Transverse colon (tissue), 4 donors: ENCODE measurements around the gene ATP8B4. TPM values are rescaled to one million over a fixed set of nuclear protein-coding genes. Genes with fewer than 3 reads are reported as not detected.
"Not testable (repeated sequence)": the region's sequence is repeated elsewhere in the genome, so short reads cannot be mapped to it uniquely, and the experiment has no call there.

Experiments used
- DNase-seq: peaks from one replicate; pipeline ENCODE4 v3.0.0-alpha.2; 2019
- H3K27ac ChIP-seq, 4 donors: fragments of 200-600 bp; sonication (generic); 2 replicates each; pipeline ENCODE4 v1.5.1; 2016 to 2018; ENCODE audit warnings: inconsistent platforms in 4 of 4
- H3K27me3 ChIP-seq: fragments of 200-600 bp; sonication (generic); 2 replicates; pipeline ENCODE4 v1.5.1; 2017; ENCODE audit warnings: inconsistent platforms
- H3K36me3 ChIP-seq, 4 donors: fragments of 200-600 bp; sonication (generic); 2 replicates each; pipeline ENCODE4 v1.5.1; 2017 to 2019; ENCODE audit warnings: inconsistent platforms in 4 of 4
- H3K4me1 ChIP-seq, 4 donors: fragments of 200-600 bp; sonication (generic); 2 replicates each; pipeline ENCODE4 v1.5.1; 2017 to 2020; ENCODE audit warnings: inconsistent platforms in 4 of 4
- H3K4me3 ChIP-seq, 4 donors: fragments of 200-600 bp; sonication (generic); 1 replicate in 1 of 4; 2 replicates in 3 of 4; pipeline versions ENCODE4 v1.5.1 to v1.6.1; 2017 to 2019; ENCODE audit warnings: inconsistent platforms in 4 of 4
- H3K9me3 ChIP-seq, 2 donors: fragments of 200-600 bp; sonication (generic); 2 replicates each; pipeline ENCODE4 v1.5.1; 2017 to 2019; ENCODE audit warnings: inconsistent platforms in 2 of 2
- CTCF ChIP-seq, 5 experiments: fragments of 200-600 bp in 3 of 5; fragments of 450-650 bp in 2 of 5; sonication (generic) in 3 of 5; IDR thresholded peaks; 1 replicate in 2 of 5; 2 replicates in 3 of 5; pipeline ENCODE4 v1.5.1; 2016 to 2017; ENCODE audit warnings: antibody characterized with exemption in 5 of 5, inconsistent platforms in 3 of 5, mild to moderate bottlenecking in 2 of 5, moderate library complexity in 1 of 5
- EP300 ChIP-seq: sonication (generic); formaldehyde crosslinking; IDR thresholded peaks from one replicate; pipeline ENCODE4 v1.6.1; 2017; ENCODE audit warnings: antibody characterized with exemption, low read depth
- POLR2A ChIP-seq: fragments of 450-650 bp; IDR thresholded peaks from one replicate; pipeline ENCODE4 v1.6.1; 2016; ENCODE audit warnings: antibody characterized with exemption, mild to moderate bottlenecking, moderate library complexity
- POLR2AphosphoS5 ChIP-seq, 3 donors: sonication (generic); formaldehyde crosslinking; IDR thresholded peaks; one replicate each; pipeline ENCODE4 v1.6.1; 2016; ENCODE audit warnings: antibody characterized with exemption in 3 of 3
- WGBS, 2 donors: methylation state at CpG; one replicate each; pipeline ENCODE4 v1.1.5; 2018; ENCODE audit warnings: low coverage in 1 of 2; 5-methylcytosine and 5-hydroxymethylcytosine counted together
- in situ Hi-C, 4 donors: fragments of 200-750 bp; cut with MboI; loops; one replicate each; pipeline versions ENCODE4 v1.15.0 to v1.15.1; 2017; ENCODE audit warnings: low sequenced_read_pairs in 3 of 4, low pct_ligation_motif_present in 1 of 4, low pct_unique_long_range_greater_than_20kb in 1 of 4
- intact Hi-C: fragments of 100-400 bp; cut with DNase I; formaldehyde crosslinking; loops from one replicate; pipeline ENCODE4 v1.15.1; 2023; ENCODE audit warnings: low total_unique reads
- total RNA-seq, 4 donors: library from RNA; depleted of rRNA; stranded (reverse); fragments of >200 nt; gene quantifications; one replicate each; pipeline ENCODE4 v1.1.0, GENCODE V29; 2016

Gene ATP8B4
- total RNA-seq, 4 donors from 2014 or later = 6.2 to 26.2 (median 8.5) TPM

DNA sequence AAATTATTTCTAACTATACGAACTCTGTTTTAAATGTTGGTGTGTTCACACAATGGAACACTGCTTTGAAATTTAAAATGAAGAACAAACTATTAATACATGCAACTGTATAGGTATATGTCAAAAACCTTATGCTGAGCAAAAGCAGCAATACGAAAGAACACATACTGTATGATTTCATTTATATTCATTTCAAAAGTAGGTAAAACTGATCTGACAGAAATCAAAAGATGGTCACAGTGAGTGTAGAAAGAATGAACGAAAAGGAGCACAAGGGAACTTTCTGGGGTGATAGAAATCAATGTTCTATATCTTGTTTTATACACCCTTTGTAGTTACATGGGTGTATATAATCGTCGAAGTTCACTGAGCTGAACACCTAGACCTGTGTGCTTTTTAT is 12.6 kb downstream of the ATP8B4 start:
- H3K4me1 ChIP-seq = peaks cover 0 to 4% (median 0%) of the 10 kb centered on the region in 4 donors
- H3K4me3 ChIP-seq = no peak overlapping the region
- H3K36me3 ChIP-seq = no peaks in the 10 kb centered on the region
- WGBS, 2 donors = 74 to 83% methylated on average over 5 of the region's 5 CpGs
- TF ChIP-seq POLR2A = no peak
- TF ChIP-seq CTCF (IDR thresholded peaks at IDR 0.05) = no peak
- no peak for TF ChIP-seq EP300
- TF ChIP-seq POLR2AphosphoS5 (IDR thresholded peaks at IDR 0.05) = no peak
- intact Hi-C loops (no loop called here), in situ Hi-C loops (no loop called here)
- H3K27ac ChIP-seq = peak overlapping the region in 1 of 4 donors; percentile 52
- no peak for DNase-seq
- H3K9me3 ChIP-seq = no peaks in the 10 kb centered on the region
- H3K27me3 ChIP-seq = no peaks in the 10 kb centered on the region

- H3K9me3 ChIP-seq = no peaks in the 10 kb centered on the region
- H3K36me3 ChIP-seq = no peaks in the 10 kb centered on the region
- TF ChIP-seq CTCF (IDR thresholded peaks at IDR 0.05) = no peak
- no peak for TF ChIP-seq EP300
- TF ChIP-seq POLR2AphosphoS5 (IDR thresholded peaks at IDR 0.05) = no peak
- no peak for TF ChIP-seq POLR2A
- H3K4me1 ChIP-seq = no peaks in the 10 kb centered on the region
- intact Hi-C loops = no loop called here
- H3K27me3 ChIP-seq = no peaks in the 10 kb centered on the region
- no peak for DNase-seq
- H3K4me3 ChIP-seq = no peak overlapping the region
- WGBS, 2 donors = 75 to 93% methylated on average over 1 of the region's 1 CpG
- H3K27ac ChIP-seq = no peak overlapping the region
- in situ Hi-C loops = no loop called here
Observed at GRCh38 chr15:50100486-50100885, 18.5 kb downstream of the ATP8B4 start.

- Histone ChIP-seq H3K4me1 (no peaks in the 10 kb centered on the region), H3K27me3 (no peaks in the 10 kb centered on the region), H3K36me3 (no peaks in the 10 kb centered on the region), H3K9me3 (no peaks in the 10 kb centered on the region), H3K4me3 (no peak overlapping the region), H3K27ac (no peak overlapping the region)
- DNase-seq = no peak
- intact Hi-C loops = no loop called here
- in situ Hi-C loops = no loop called here
- TF ChIP-seq POLR2AphosphoS5 (IDR thresholded peaks at IDR 0.05) (no peak), EP300 (no peak), POLR2A (no peak), CTCF (IDR thresholded peaks at IDR 0.05) (no peak)
Observed at GRCh38 chr15:50098545-50098944, 20.5 kb downstream of the ATP8B4 start.

- intact Hi-C loops = no loop called here
- in situ Hi-C loops = no loop called here
Observed at GRCh38 chr15:50095938-50096821, 22.9 kb downstream of the ATP8B4 start.

DNA sequence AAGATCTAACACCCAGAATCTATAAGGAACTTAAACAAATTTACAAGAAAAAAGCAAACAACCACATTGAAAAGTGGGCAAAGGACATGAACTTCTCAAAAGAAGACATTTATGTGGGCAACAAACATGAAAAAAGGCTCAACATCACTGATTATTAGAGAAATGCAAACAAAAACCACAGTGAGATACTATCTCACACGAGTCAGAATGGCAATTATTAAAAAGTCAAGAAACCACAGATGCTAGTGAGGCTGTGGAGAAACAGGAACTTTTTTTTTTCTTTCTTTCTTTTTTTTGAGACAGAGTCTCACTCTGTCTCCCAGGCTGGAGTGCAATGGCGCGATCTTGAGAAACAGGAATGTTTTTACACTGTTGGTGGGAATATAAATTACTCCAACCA is 29.6 kb downstream of the ATP8B4 start:
- H3K4me1 ChIP-seq, H3K36me3 ChIP-seq, H3K4me3 ChIP-seq, intact Hi-C loops, H3K27me3 ChIP-seq, in situ Hi-C loops, H3K9me3 ChIP-seq, H3K27ac ChIP-seq, DNase-seq: not testable (repeated sequence)
- 61 to 77% methylated on average over 3 of the region's 3 CpGs for WGBS, 2 donors

More at GRCh38 chr15:50095938-50096821, 22.9 kb downstream of the ATP8B4 start:
- no peak overlapping the region for H3K27ac ChIP-seq
- no peaks in the 10 kb centered on the region for H3K9me3 ChIP-seq
- no peaks in the 10 kb centered on the region for H3K4me1 ChIP-seq
- TF ChIP-seq POLR2AphosphoS5 (IDR thresholded peaks at IDR 0.05) (no peak), EP300 (no peak), POLR2A (no peak), CTCF (IDR thresholded peaks at IDR 0.05) (no peak)
- 61% methylated on average over 7 to 8 of the region's 8 CpGs for WGBS, 2 donors
- H3K36me3 ChIP-seq = no peaks in the 10 kb centered on the region
- H3K27me3 ChIP-seq = no peaks in the 10 kb centered on the region
- H3K4me3 ChIP-seq = no peak overlapping the region
- DNase-seq = no peak
